ENCODE results near the gene FBXW12.

The FBXW12 gene

GRCh38 chr3:48420561-48420960 is 48.5 kb downstream of the FBXW12 start:
- in situ Hi-C loops (cut with MboI; ENCODE audit: low sequenced_read_pairs): no loop called here

GRCh38 chr3:48422272-48422671 is 50.3 kb downstream of the FBXW12 start:
- in situ Hi-C loops (cut with MboI; ENCODE audit: low sequenced_read_pairs): no loop called here

- in situ Hi-C loops (cut with MboI; ENCODE audit: low sequenced_read_pairs): no loop called here
Measured at GRCh38 chr3:48422681-48423080, 50.7 kb downstream of the FBXW12 start.

GRCh38 chr3:48423241-48423882 is 51.3 kb downstream of the FBXW12 start:
- in situ Hi-C loops (cut with MboI; ENCODE audit: low sequenced_read_pairs): no loop called here

GRCh38 chr3:48423883-48424695 is 52.1 kb downstream of the FBXW12 start:
- in situ Hi-C loops (cut with MboI; ENCODE audit: low sequenced_read_pairs): no loop called here

- in situ Hi-C loops (cut with MboI; ENCODE audit: low sequenced_read_pairs): no loop called here
Measured at GRCh38 chr3:48425281-48425812, 53.3 kb downstream of the FBXW12 start.

- in situ Hi-C loops (cut with MboI; ENCODE audit: low sequenced_read_pairs): no loop called here
Measured at GRCh38 chr3:48426401-48426909, 54.4 kb downstream of the FBXW12 start.

GRCh38 chr3:48426944-48427629 is 55.1 kb downstream of the FBXW12 start:
- in situ Hi-C loops (cut with MboI; ENCODE audit: low sequenced_read_pairs): no loop called here

GRCh38 chr3:48427630-48427962 is 55.6 kb downstream of the FBXW12 start:
- in situ Hi-C loops (cut with MboI; ENCODE audit: low sequenced_read_pairs): no loop called here

GRCh38 chr3:48428088-48428571 is 56.1 kb downstream of the FBXW12 start:
- in situ Hi-C loops (cut with MboI; ENCODE audit: low sequenced_read_pairs): no loop called here

GRCh38 chr3:48428572-48429316 is 56.7 kb downstream of the FBXW12 start:
- in situ Hi-C loops (cut with MboI; ENCODE audit: low sequenced_read_pairs): no loop called here

- in situ Hi-C loops (cut with MboI; ENCODE audit: low sequenced_read_pairs): no loop called here
Measured at GRCh38 chr3:48429317-48429959, 57.4 kb downstream of the FBXW12 start.

GRCh38 chr3:48429960-48430707 is 58.1 kb downstream of the FBXW12 start, which contains the start of gene PLXNB1:
PLXNB1 (minus strand) TSS chr3:48430086; CDS start chr3:48424611, 5,475 bp downstream.
- in situ Hi-C loops (cut with MboI; ENCODE audit: low sequenced_read_pairs): loop anchor here (10.0 kb wide), 1 partner anchor 155 kb away; no protein-coding TSS in a partner anchor

- in situ Hi-C loops (cut with MboI; ENCODE audit: low sequenced_read_pairs): loop anchor here (10.0 kb wide), 1 partner anchor 156 kb away; no protein-coding TSS in a partner anchor
Measured at GRCh38 chr3:48430708-48431101, 58.7 kb downstream of the FBXW12 start.

GRCh38 chr3:48431224-48432029 is 59.4 kb downstream of the FBXW12 start:
- in situ Hi-C loops (cut with MboI; ENCODE audit: low sequenced_read_pairs): loop anchor here (10.0 kb wide), 1 partner anchor 157 kb away; no protein-coding TSS in a partner anchor

- in situ Hi-C loops (cut with MboI; ENCODE audit: low sequenced_read_pairs): loop anchor here (10.0 kb wide), 1 partner anchor 158 kb away; no protein-coding TSS in a partner anchor
Measured at GRCh38 chr3:48432411-48433371, 60.7 kb downstream of the FBXW12 start.
